H9 (cell line): ENCODE measurements around the gene TARP.

Experiments
- DNase-seq: peaks from one replicate; pipeline ENCODE4 v3.0.0-alpha.2; 2017
- H2AFZ ChIP-seq: one replicate; pipeline ENCODE4 v1.6.1; 2013; ENCODE audit warnings: mild to moderate bottlenecking, low read length, control low read depth, moderate library complexity
- H2AK5ac ChIP-seq: 2 replicates; pipeline ENCODE4 v1.6.1; 2013; ENCODE audit warnings: low read length, control low read depth, mixed read lengths; ENCODE audit not compliant: insufficient read length
- H2BK120ac ChIP-seq: one replicate; pipeline ENCODE4 v1.6.1; 2013; ENCODE audit warnings: low read depth, mild to moderate bottlenecking, low read length, control low read depth, inconsistent platforms; ENCODE audit not compliant: poor library complexity, severe bottlenecking
- H2BK12ac ChIP-seq: 2 replicates; pipeline ENCODE4 v1.6.1; 2013; ENCODE audit warnings: low read length, control low read depth, mixed read lengths, low read depth; ENCODE audit not compliant: insufficient read length
- H2BK15ac ChIP-seq: 2 replicates; pipeline ENCODE4 v1.6.1; 2013; ENCODE audit warnings: low read depth, low read length, control low read depth
- H2BK20ac ChIP-seq: one replicate; pipeline ENCODE4 v1.6.1; 2013; ENCODE audit warnings: low read depth, mild to moderate bottlenecking, low read length, control low read depth, inconsistent platforms; ENCODE audit not compliant: poor library complexity, severe bottlenecking
- H2BK5ac ChIP-seq: 2 replicates; pipeline ENCODE4 v1.6.1; 2013; ENCODE audit warnings: low read length, control low read depth, mixed read lengths; ENCODE audit not compliant: insufficient read length
- H3K14ac ChIP-seq: 2 replicates; pipeline ENCODE4 v1.6.1; 2013; ENCODE audit warnings: low read length, control low read depth; ENCODE audit not compliant: insufficient read depth
- H3K18ac ChIP-seq: 2 replicates; pipeline ENCODE4 v1.6.1; 2013; ENCODE audit warnings: low read depth, mild to moderate bottlenecking, mixed read lengths, low read length, control low read depth; ENCODE audit not compliant: insufficient read length
- H3K23ac ChIP-seq: 2 replicates; pipeline ENCODE4 v1.6.1; 2013; ENCODE audit warnings: low read length, control low read depth, mixed read lengths, low read depth; ENCODE audit not compliant: insufficient read length
- H3K23me2 ChIP-seq: 2 replicates; pipeline ENCODE4 v1.6.1; 2013; ENCODE audit warnings: low read depth, mild to moderate bottlenecking, mixed read lengths, low read length, control low read depth; ENCODE audit not compliant: insufficient read length, poor library complexity, severe bottlenecking
- H3K27ac ChIP-seq: 2 replicates; pipeline ENCODE4 v1.5.1; 2013; ENCODE audit warnings: low read length, control low read depth, mixed read lengths, low read depth; ENCODE audit not compliant: insufficient read length
- H3K27me3 ChIP-seq: 2 replicates; pipeline ENCODE4 v1.6.1; 2013; ENCODE audit warnings: low read length, control low read depth, inconsistent platforms; ENCODE audit not compliant: insufficient read depth
- H3K4ac ChIP-seq: 2 replicates; pipeline ENCODE4 v1.6.1; 2013; ENCODE audit warnings: low read depth, mild to moderate bottlenecking, control low read depth, inconsistent platforms, low read length, moderate library complexity
- H3K4me1 ChIP-seq: 2 replicates; pipeline ENCODE4 v1.6.1; 2013; ENCODE audit warnings: low read length, control low read depth, inconsistent platforms; ENCODE audit not compliant: insufficient read depth
- H3K4me2 ChIP-seq: 2 replicates; pipeline ENCODE4 v1.6.1; 2013; ENCODE audit warnings: low read length, control low read depth, mixed read lengths; ENCODE audit not compliant: insufficient read length, insufficient read depth
- H3K56ac ChIP-seq: 2 replicates; pipeline ENCODE4 v1.6.1; 2013; ENCODE audit warnings: low read depth, mild to moderate bottlenecking, mixed read lengths, low read length, control low read depth; ENCODE audit not compliant: insufficient read length
- H3K79me1 ChIP-seq: 2 replicates; pipeline ENCODE4 v1.6.1; 2013; ENCODE audit warnings: low read depth, mild to moderate bottlenecking, moderate library complexity, low read length, control low read depth, inconsistent platforms; ENCODE audit not compliant: insufficient read depth, poor library complexity, severe bottlenecking
- H3K79me2 ChIP-seq: 2 replicates; pipeline ENCODE4 v1.6.1; 2013; ENCODE audit warnings: low read length, control low read depth, inconsistent platforms; ENCODE audit not compliant: insufficient read depth
- H3K9ac ChIP-seq: 2 replicates; pipeline ENCODE4 v1.6.1; 2013; ENCODE audit warnings: low read length, control low read depth, mixed read lengths; ENCODE audit not compliant: insufficient read length; ENCODE audit errors: extremely low read depth
- H3K9me3 ChIP-seq: one replicate; pipeline ENCODE4 v1.6.1; 2013; ENCODE audit warnings: low read depth, low read length, inconsistent platforms; ENCODE audit not compliant: control insufficient read depth
- H3T11ph ChIP-seq: one replicate; pipeline ENCODE4 v1.6.1; 2013; ENCODE audit warnings: mild to moderate bottlenecking, low read length, control low read depth, inconsistent platforms
- H4K20me1 ChIP-seq: one replicate; pipeline ENCODE4 v1.6.1; 2013; ENCODE audit not compliant: control insufficient read depth, insufficient read length, insufficient read depth
- H4K5ac ChIP-seq: 2 replicates; pipeline ENCODE4 v1.6.1; 2013; ENCODE audit warnings: low read depth, mild to moderate bottlenecking, mixed read lengths, low read length, control low read depth; ENCODE audit not compliant: insufficient read length
- H4K8ac ChIP-seq: replicated peaks from 2 replicates; pipeline ENCODE4 v1.6.1; 2013; ENCODE audit warnings: low read length, control low read depth, mixed read lengths, low read depth; ENCODE audit not compliant: insufficient read length
- H4K91ac ChIP-seq: 2 replicates; pipeline ENCODE4 v1.6.1; 2013; ENCODE audit warnings: low read depth, mild to moderate bottlenecking, moderate library complexity, mixed read lengths, low read length, control low read depth; ENCODE audit not compliant: insufficient read length
- H3K27ac Mint-ChIP-seq, 3 experiments: 2 replicates in 2 of 3; 3 replicates in 1 of 3; pipeline ENCODE4 v1.8.0; 2020 to 2021; ENCODE audit warnings: mixed read lengths in 3 of 3, mild to moderate bottlenecking in 1 of 3, moderate library complexity in 1 of 3
- H3K27me3 Mint-ChIP-seq: 2 replicates; pipeline ENCODE4 v1.8.0; 2021; ENCODE audit warnings: low read depth, mild to moderate bottlenecking, moderate library complexity, mixed read lengths
- H3K36me3 Mint-ChIP-seq, 3 experiments: 2 replicates in 2 of 3; 3 replicates in 1 of 3; pipeline ENCODE4 v1.8.0; 2020 to 2021; ENCODE audit warnings: low read depth in 3 of 3, mixed read lengths in 3 of 3; ENCODE audit not compliant: insufficient read depth in 1 of 3
- H3K4me1 Mint-ChIP-seq, 2 experiments: 2 replicates each; pipeline ENCODE4 v1.8.0; 2020; ENCODE audit warnings: mixed read lengths in 2 of 2
- H3K4me3 Mint-ChIP-seq, 2 experiments: 2 replicates in 1 of 2; 3 replicates in 1 of 2; pipeline ENCODE4 v1.8.0; 2020 to 2021; ENCODE audit warnings: mild to moderate bottlenecking in 2 of 2, mixed read lengths in 2 of 2, moderate library complexity in 1 of 2
- H3K9me3 Mint-ChIP-seq, 2 experiments: 2 replicates in 1 of 2; 3 replicates in 1 of 2; pipeline ENCODE4 v1.8.0; 2020; ENCODE audit warnings: mild to moderate bottlenecking in 2 of 2, mixed read lengths in 2 of 2, moderate library complexity in 1 of 2
- WGBS: extraction: QIAGEN DNeasy Blood & Tissue Kit; methylation state at CpG from one replicate; pipeline ENCODE4 v1.1.7; 2013; ENCODE audit warnings: missing lambda C conversion rate, low lambda C conversion rate, mixed read lengths; ENCODE audit not compliant: insufficient read length; ENCODE audit errors: extremely low coverage; 5-methylcytosine and 5-hydroxymethylcytosine counted together
- TF ChIP-seq, protein P1 (sequence below): fragments of 200-600 bp; sonication (generic); conservative IDR thresholded peaks from 3 replicates; pipeline ENCODE4 v1.8.0; 2021; ENCODE audit warnings: antibody characterized with exemption, mild to moderate bottlenecking

The TARP gene

DNA sequence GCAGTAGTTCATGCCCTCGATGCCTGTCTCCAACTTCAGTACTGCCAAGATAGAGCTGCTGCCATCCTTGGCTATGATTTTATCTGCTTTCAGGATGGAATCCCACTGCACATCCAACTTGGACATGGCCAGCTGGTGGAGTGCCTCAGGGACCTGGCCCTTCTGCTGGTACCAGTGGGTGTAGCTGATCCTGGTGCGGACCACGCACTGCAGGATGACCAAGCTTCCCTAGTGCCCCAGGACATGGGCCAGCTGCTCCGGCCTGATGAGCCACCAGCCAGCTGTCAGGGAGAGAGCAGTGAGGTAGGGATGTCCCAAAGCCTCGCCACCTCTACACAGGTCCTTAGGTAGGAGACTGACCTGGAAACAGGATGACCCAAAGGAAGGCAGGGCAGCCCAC is 49.0 kb upstream of the TARP start:
- Mint-ChIP-seq H3K27ac (no peak overlapping the region), H3K4me3 (no peak overlapping the region), H3K36me3 (no peaks in the 10 kb centered on the region), H3K27me3 (peaks cover 2% of the 10 kb centered on the region; the same call in 1 of the 2 replicates), H3K4me1 (peaks cover 22 to 28% of the 10 kb centered on the region in 2 experiments), H3K9me3 (no peaks in the 10 kb centered on the region)
- no peak overlapping the region for H4K5ac ChIP-seq
- no peak for DNase-seq
- no peak overlapping the region for H4K8ac ChIP-seq
- WGBS = no CpG with 5 or more reads among the region's 5 CpGs
- no peak overlapping the region for H2BK12ac ChIP-seq
- no peak overlapping the region for H3K14ac ChIP-seq
- no peaks in the 10 kb centered on the region for H4K20me1 ChIP-seq
- no peak overlapping the region for H2BK20ac ChIP-seq
- H3K18ac ChIP-seq = no peak overlapping the region
- no peak overlapping the region for H2AK5ac ChIP-seq
- no peaks in the 10 kb centered on the region for H3K79me2 ChIP-seq
- H3K56ac ChIP-seq = no peak overlapping the region
- H3K23ac ChIP-seq = no peak overlapping the region
- H3K27ac ChIP-seq = no peak overlapping the region
- H3K9me3 ChIP-seq = no peaks in the 10 kb centered on the region
- no peak overlapping the region for H3K4me2 ChIP-seq
- H4K91ac ChIP-seq = no peak overlapping the region
- TF ChIP-seq, protein P1, sequence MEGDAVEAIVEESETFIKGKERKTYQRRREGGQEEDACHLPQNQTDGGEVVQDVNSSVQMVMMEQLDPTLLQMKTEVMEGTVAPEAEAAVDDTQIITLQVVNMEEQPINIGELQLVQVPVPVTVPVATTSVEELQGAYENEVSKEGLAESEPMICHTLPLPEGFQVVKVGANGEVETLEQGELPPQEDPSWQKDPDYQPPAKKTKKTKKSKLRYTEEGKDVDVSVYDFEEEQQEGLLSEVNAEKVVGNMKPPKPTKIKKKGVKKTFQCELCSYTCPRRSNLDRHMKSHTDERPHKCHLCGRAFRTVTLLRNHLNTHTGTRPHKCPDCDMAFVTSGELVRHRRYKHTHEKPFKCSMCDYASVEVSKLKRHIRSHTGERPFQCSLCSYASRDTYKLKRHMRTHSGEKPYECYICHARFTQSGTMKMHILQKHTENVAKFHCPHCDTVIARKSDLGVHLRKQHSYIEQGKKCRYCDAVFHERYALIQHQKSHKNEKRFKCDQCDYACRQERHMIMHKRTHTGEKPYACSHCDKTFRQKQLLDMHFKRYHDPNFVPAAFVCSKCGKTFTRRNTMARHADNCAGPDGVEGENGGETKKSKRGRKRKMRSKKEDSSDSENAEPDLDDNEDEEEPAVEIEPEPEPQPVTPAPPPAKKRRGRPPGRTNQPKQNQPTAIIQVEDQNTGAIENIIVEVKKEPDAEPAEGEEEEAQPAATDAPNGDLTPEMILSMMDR = no peak
- no peak overlapping the region for H2AFZ ChIP-seq
- no peak overlapping the region for H3K9ac ChIP-seq
- H2BK120ac ChIP-seq = no peak overlapping the region
- no peak overlapping the region for H3T11ph ChIP-seq
- H3K23me2 ChIP-seq = no peaks in the 10 kb centered on the region
- H2BK5ac ChIP-seq = no peak overlapping the region
- H3K27me3 ChIP-seq = no peaks in the 10 kb centered on the region
- H3K4ac ChIP-seq = no peak overlapping the region
- no peak overlapping the region for H2BK15ac ChIP-seq
- H3K79me1 ChIP-seq = no peaks in the 10 kb centered on the region
- peaks cover 5% of the 10 kb centered on the region; the same call in 1 of the 2 replicates for H3K4me1 ChIP-seq
